Activated CD4-positive, CD25-positive, alpha-beta regulatory T cell treated with anti-CD3 and anti-CD28 coated beads, Interleukin-2, amount 50 U/mL, for 24 hours (primary cell): ENCODE measurements around the gene CACNA1E.

ENCODE experiments used
- ATAC-seq, 2 donors: fragments of 150-1000 bp; cut with Tn5 transposase; one replicate each; pipeline ENCODE4 v1.10.0; 2021; ENCODE audit warnings: mild to moderate bottlenecking in 1 of 2, moderate library complexity in 1 of 2

Gene CACNA1E

DNA sequence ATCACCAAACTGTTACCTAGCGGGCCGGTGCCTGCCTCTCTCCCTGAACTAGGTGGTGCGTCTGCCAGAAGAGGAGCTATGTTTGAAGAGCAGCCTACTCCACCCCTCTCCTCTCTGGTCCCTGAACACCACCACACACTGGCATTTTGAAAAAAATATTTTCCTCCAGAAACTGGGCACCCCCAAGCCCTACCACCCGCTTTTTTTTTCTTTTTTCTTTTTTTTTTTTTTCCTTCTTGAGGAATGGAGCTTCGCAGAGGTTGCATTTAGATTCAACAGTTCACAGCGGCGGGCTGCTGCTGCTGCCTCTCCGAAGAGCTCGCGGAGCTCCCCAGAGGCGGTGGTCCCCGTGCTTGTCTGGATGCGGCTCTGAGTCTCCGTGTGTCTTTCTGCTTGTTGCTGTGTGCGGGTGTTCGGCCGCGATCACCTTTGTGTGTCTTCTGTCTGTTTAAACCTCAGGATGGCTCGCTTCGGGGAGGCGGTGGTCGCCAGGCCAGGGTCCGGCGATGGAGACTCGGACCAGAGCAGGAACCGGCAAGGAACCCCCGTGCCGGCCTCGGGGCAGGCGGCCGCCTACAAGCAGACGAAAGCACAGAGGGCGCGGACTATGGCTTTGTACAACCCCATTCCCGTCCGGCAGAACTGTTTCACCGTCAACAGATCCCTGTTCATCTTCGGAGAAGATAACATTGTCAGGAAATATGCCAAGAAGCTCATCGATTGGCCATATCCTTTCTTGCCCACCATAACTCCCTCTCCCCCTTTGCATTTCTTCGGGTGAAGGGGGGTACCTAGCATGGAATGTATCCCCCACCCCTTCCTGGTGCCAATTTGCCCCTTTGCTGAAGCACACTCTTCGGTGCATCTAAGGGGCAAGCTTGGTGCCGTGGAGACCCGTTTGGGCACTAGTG is at the start of gene CACNA1E:
TSS of gene CACNA1E (plus strand) at position 233 of the 911 bp plus-strand sequence. CDS start at position 461, 228 bp downstream.
- ATAC-seq = no peak

DNA sequence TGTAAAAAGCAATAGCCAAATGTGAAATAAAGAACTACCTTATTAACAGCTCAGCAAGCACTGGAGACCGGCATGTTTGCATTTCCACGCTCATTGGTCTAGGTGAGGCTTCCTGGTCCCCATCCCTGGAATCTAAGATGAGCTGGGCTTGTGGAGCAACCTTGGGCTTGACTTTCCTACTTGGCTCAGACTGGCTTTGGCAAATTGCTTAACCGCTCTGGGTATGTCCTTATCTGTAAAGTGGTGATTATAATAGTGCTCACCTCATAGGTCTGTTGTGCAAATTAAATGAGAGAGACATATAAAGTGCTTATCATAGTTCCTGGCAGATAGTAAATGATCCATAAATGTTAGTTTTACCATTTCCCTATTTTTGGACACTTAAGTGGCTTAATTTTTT is 49.4 kb upstream of the CACNA1E start:
- ATAC-seq = no peak

DNA sequence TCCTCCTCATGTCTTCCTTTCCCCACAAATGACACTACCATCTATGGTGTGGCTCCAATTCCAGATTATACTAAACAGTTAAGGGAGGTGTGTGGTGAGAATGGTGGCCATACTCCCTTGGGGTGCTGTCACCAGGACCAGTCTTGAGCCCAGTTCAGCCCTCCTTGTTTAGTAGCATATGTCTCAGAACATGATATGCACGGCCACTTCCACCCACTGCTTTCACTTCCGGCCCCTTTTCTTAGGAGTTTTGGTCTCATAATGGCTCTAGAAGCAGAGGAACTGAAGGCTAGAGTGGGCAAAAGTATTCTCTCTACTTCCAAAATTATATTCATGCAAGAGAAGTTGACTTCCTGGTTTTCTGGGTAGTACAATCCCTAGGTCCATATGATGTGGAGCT is 45.3 kb upstream of the CACNA1E start:
- ATAC-seq = no peak

DNA sequence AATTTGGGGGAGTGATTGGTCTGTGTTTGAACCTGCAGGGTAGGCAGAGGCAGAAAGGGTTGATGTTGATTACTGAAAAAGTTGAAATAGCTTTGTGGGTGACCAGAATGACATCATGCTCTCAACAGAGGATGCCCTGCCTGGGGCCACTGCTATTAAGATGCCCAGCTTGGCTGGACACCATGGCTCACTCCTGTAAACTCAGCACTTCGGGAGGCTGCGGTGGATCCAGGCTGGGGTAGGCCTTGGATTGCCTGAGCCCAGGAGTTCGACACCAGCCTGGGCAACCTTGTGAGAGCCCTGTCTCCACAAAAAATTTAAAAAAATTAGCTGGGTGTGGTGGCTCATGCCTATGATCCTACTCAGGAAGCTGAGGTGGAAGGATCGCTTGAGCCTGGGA is 42.8 kb upstream of the CACNA1E start:
- no peak for ATAC-seq

DNA sequence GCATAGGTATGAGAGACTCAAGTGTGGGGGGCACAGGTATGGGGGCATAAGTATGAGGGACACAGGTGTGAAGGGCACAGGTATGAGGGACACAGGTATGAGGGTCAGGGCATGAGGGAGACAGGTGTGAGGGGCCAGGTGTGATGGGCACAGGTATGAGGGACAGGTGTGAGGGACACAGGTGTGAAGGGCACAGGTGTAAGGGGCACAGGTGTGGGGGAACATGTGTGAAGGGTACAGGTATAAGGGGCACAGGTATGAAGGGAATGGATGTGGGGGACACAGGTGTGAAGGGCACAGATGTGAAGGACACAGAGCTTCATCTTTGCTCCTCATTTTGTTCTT is 41.2 kb upstream of the CACNA1E start:
- ATAC-seq = no peak

DNA sequence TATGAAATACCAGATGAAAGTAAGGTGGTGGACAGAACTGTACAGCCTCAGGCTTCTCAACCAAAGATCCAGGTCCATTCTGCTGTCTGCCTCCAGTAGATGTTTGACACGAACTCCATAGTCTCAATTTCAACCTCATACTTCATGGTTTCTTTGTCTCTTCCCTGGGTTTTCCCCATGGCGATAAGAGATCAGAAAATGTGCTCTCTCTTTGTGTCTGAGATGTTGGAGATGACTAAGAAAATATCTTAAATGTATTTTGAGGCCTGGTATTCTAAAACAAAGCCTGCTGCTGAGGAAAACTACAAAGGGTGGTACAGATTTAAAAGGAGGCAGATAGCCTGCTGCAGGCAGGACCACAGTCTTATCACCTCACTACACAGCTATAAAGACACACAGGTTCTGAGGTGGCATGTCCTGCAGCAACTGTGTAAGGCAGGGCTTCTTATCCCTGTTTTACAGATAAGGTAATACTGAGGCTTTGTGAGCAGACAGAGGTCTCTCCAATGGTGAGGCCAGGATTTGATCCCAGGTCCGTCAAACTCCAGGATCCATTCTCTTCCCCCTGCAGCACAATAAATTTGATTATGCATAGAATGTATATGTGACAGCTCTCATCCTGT is 40.0 kb upstream of the CACNA1E start:
- ATAC-seq = no peak

DNA sequence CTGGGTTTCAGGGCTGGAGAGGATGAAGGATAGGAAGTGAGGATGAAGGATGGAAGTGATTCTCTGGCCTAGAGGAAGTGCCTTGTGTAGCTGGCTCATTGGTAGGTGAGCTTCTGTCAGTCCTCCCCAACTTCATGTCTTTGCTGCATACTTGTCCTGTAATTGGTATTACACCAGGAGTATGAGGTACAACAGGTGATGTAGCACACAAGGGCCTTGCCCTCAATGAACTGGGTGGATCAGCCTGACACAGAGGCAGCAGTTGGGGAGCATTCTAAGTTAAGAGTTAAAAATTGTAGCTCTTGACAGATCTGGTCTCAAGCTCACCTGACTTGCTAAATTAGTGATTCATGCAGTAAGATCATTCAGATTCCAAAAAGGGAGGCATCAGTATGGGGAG is 37.9 kb upstream of the CACNA1E start:
- ATAC-seq = no peak

DNA sequence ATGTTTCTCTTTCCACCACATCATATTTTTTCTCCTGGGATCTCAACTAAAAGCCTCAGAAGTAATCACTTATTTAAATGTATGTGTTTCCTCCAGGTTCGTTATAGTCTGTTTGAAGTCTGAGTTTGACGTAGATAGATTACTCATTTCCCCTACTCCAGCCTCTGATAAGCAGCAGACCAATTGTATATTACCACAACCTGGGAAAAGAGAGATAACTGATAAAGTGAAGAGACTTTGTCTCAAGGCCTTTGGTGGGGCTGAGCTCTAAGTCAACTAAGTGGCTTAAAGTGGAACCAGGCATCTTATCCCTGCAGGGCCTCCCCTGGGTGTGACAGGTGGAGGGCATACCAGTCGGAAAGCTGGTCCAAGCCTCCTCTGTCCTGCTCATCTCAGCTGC is 34.9 kb upstream of the CACNA1E start:
- no peak for ATAC-seq

DNA sequence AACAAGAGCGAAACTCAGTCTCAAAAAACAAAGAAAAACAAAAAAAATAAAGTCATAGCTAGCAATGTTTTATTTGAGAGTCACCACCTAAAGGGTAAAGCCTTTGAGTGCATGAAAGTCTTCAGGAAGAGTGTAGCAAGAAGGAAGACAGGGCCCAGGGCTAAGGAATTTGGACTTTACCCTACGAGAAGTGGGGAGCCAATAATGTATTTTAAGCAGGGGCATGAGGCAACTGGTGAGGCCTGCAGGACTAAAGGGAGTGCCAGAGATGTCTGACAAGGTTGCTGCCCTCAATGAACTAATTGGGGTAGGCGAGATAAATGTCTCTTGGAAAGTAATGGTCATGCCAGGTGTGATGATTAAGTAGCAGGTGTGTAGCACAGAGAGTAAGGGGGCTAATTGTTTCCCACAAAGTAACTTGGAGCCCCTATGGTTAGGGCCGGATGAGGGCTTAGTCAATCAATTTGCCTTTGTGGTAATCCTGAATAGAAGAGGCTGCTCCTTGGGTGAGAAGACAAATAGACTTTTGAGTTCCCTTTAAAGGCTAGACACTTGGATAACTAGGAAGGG is 31.6 kb upstream of the CACNA1E start:
- no peak for ATAC-seq

DNA sequence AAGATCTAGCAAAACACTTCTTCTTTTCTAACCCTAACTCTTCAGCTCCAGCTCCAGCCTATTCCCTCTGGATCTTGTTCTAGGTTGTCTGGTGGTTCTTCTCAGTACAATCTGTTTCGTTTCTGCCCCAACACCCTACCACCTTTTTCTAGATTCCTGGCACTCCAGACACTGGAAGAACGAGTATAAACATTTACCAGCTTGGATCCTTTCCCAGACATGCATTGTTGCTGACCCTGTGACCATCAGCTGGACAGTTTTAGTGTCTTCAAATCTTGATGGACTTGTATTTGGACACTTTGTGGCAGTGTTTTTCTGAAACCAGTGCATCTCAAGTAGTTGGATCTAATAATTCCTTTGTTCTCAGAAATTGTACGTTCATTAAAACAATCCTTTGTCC is 30.6 kb upstream of the CACNA1E start:
- no peak for ATAC-seq

DNA sequence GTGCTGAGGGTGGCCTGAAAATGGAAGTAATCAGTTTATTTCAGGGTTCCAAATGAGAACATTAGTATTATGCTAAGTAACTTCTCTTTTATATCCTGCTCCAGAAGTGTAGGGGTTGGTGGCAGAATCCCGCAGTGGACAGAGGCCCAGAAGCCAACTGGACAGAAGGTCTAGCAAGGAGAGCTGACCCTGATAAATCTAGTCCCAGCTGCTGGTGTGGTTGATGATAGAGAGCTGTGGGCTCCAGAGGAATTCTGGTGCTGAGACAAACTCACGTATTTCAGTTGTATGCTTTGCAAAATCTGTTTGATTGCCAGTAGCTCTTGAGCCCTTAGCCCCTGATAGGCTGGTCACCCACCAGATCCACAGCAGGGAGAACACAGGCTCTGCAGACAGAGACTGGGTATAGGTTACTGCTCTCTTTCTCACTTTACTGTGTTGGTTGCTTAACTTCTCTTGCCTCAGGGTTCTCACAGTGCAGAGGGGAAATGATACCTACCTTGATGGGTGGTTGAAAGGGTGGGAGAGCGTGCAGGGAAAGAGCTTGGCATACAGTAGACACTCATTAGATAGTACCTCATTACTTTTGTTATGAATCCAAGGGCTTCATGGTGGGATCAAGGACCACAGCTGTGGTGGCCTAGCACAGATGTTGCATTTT is 29.6 kb upstream of the CACNA1E start:
- ATAC-seq = no peak

DNA sequence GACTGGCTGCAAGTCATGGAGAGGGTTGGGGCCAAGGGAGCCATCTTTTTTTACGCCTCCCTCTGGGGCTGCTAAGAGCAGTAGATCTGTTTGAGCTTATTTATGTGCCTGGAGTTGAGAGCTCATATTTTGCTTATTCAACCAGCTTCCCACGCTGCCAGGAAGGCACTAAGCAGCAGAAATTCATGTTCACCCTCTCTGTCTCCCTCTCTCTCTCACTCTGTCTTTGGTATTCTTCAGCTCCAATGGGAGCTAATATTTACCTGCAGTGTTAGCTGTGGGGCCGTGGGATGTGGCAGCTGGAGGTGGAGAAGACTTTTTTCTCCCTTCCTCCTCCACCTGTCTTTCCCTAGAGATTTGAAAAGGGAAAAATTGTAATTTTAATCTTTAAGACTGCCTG is 26.8 kb upstream of the CACNA1E start:
- no peak for ATAC-seq

DNA sequence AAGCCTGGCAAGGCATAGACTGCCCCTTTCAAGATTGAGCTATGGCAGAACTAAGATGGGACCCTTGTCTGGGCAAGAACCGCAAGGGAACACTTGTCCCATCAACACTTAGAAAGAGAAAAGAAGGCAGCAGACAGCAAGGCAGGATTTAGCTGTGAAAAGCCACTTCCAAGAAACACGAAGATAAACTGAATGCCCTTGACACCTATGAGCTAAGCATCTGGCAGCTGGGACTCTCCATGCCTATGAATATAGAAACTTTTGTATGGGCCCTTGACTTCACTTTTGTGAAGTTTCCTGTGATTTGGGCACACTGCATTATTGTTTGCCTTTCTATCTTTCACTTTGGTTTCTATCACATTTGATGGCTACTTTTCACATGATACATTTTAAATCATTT is 24.9 kb upstream of the CACNA1E start:
- ATAC-seq = no peak

DNA sequence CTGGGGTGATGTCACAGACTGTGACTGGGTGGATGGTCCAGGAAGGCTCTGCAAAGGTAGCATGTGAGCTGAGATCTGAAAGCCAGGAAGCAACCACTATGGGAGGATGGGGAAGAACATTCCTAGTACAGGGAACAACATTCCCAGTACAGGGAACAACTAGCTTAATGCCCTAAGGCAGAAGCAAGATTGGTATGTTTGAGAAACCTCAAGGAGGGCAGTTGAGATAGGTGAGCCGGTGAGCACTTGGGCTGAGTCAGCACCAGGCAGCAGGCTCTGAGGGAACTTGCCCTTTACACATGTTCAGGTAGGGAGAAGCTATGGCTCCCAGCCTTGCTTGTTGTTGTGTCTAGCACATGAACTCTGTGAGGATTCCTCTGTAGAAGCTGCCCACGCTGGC is 24.2 kb upstream of the CACNA1E start:
- ATAC-seq = no peak

DNA sequence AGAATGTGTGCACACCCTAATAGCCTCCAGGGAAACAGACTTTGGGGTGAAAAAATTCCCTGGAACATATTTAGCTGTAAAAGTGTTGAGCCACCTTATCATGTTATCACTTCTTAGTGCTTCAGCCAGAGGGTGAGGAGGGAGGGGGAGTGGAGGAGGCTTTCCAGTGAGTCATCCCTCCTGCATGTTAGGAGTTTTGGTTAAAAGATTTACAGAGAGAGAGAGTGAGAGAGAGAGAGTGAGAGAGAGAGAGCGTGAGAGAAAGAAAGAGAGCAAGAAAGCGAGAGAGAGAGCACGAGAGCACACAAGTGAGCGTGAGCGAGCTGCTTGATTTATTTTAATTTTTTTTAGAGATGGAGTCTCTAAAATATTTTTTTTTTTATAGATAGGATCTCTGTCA is 13.5 kb upstream of the CACNA1E start:
- no peak for ATAC-seq

DNA sequence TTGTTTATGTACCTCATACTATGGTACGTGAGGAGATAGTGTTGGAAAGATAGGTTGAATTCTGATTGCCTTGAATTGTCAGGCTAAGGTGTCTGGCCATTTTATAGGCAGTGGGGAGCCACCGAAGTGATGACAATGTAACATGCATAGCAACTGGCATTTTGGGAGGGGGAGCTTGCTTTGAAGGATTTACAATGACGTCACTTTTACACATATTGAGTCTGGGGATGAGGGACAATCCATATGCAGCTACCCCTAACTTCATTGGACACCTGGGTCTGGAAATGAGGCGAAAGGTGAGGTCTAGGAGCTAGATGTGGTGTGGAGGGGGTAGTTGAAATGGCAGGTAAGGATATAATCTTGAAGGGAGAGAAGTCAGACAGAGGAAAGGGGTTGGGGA is 7.7 kb upstream of the CACNA1E start:
- no peak for ATAC-seq

DNA sequence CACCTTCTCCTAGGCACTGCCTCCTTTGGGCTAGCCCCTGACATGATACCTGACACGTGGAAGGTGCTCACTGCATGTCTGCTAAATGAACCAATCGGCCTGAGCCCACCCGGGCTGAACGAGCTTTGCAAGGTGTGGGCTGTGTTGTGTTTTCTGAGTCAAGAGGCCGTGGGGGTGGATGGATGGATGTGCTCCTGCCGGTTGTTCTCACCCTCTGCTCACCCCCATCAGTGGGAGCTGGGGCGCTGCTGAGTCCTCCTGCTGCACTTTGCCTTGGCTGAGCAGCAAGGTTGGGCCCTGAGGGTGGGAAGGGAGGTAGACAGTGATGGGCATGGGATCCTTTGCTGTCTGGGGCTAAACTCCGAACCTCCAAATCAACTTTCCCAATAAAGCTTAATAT is 6.7 kb upstream of the CACNA1E start:
- no peak for ATAC-seq

DNA sequence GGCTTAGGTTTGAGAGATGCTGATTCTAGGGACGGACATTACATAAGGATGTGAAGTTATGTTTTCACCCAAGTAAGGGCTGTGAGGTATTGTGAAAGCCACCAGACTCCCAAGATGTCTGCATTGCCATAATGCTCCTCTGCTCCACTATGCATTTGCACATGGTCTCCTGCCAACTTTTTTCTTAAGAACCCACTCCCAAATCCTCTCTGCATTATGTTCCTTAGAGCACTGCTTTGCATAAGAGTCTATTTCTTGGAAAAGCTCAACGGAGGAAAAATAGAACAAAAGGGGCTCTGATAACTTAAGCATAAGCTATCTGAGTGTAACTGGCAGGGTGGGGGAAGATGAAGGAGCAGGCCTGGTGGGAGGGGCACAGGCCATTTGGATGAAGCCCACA is 5.0 kb upstream of the CACNA1E start:
- no peak for ATAC-seq

DNA sequence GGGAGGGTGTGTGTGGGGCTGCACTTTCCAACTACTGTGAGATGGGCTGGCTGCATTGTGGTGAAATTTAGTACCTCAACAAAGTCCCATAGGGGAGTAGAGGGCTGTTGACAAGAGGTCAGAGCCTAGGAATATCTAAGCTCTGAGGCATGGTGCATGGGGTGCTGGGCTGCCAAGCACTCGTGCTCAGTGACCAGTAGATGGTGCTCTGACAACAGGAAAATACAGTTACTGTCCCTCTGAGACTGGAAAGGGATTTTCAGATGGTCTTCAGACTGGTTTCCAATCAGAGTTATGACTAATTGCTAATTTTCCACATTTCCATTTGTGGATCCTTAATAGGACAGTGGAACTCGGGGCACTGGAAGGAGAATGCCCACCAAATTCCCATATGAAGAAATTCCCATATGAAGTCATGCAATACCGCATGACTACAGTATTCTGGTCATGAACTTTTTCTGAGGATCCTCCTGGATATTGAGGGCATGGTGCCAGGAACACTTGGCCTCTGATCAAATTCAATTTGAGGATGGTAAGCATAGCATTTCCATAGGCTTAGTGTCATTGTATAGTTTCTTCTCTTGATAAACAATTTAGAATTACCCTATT is 4.1 kb upstream of the CACNA1E start:
- ATAC-seq = peak in 1 of 2 donors; percentile 45

DNA sequence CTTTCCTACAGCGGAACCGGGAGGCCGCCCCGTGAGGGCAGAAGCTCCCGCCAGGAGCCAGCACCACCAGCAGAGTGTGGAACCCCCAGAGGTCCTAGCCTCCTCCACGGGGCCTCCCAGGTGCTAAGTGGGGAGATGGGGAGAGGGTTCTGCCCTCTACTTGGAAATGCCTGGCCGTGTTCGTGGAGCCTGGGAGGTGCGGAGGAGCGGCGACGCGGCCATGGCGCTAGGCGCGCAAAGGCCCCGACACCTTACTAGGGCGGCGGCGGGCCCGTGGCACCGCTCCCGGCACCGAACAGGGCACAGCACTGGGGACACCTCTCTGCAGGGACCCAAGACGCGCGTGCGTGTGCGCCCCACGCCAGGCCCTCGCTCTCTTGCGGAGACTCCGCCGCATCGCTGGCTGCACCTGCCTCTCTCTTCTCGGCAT is 1.3 kb upstream of the CACNA1E start:
- ATAC-seq = no peak

DNA sequence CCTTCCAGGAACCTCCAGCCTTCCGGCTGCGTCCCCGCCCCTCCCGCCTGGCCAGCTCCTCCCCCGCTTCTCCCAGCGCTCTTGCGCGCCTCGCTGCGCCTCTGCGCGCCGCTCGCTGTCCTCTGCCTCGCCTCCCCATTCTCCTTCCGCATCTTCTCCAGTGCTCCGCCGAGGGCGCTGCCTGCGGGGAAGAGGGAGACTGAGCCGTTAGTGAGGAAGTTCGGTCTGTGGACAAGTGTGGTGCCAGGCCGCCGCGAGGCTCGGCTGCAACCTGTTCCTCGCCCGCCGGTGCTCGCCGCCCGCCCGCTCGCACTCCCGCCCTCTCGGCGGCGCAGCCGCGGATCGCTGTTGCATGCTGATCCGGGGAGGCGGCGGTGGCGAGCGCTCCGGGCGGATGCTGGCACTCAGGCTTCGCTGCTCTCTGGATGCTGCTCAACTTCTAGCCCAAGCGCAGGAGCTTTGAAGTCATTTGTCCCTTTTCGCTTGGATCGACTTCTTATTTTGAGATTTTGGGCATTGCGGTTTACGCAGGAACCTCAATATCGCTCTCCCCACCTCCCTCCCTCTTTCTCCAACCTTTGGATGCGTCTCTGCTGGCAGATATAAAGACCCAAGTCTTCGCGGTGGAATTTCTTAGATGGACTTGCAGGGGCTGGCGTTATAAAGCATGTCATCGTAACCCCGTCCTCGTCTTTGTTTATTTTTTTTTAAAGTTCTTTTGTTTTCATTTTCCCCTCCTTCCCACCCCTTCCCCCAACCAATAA is 614 bp upstream of the CACNA1E start:
- ATAC-seq = no peak

DNA sequence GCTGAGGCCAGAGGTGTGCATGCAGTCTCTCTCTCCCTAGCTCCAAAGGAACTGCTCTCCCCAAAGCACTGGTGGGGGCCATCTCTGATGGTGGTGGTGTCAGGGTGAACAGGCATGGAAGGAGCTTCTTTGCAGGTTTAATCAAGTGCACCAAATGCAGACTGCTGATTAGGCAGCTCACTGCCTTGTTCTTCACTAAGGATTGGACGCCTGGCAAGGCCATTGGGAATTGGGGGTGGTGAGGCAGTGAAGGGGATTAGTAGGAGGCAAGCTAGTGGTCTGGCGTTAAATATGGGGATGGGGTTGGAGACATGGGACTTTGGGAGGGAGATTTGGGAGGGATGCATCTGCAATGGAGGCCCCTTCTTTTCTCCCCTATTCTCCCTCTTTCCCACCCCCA is 1.5 kb downstream of the CACNA1E start:
- no peak for ATAC-seq
